GM23338 (cell line): ENCODE measurements around the gene ABCA13. TPM values are rescaled to one million over a fixed set of nuclear protein-coding genes. Genes with fewer than 3 reads are reported as not detected.

Experiments used
- ATAC-seq: fragments of 200-7000 bp; cut with Tn5 transposase; 3 replicates; pipeline ENCODE4 v1.9.1; 2020
- DNase-seq: peaks from one replicate; pipeline ENCODE4 v3.0.0-alpha.2; 2015; ENCODE audit warnings: low spot score
- H2AFZ ChIP-seq: fragments of 200-600 bp; sonication (generic); 2 replicates; pipeline ENCODE4 v1.8.0; 2016; ENCODE audit warnings: antibody characterized with exemption, mild to moderate bottlenecking, moderate library complexity
- H3F3A ChIP-seq: fragments of 200-600 bp; sonication (generic); replicated peaks from 2 replicates; pipeline ENCODE4 v1.8.0; 2017; ENCODE audit warnings: antibody characterized with exemption, mixed run types, low read depth
- H3K27ac ChIP-seq: fragments of 200-600 bp; sonication (generic); 2 replicates; pipeline ENCODE4 v1.6.1; 2016; ENCODE audit warnings: low read depth
- H3K27me3 ChIP-seq: fragments of 200-600 bp; sonication (generic); 2 replicates; pipeline ENCODE4 v1.8.0; 2016; ENCODE audit warnings: mild to moderate bottlenecking, mixed run types, moderate library complexity; ENCODE audit not compliant: insufficient read depth
- H3K36me3 ChIP-seq: fragments of 200-600 bp; sonication (generic); 2 replicates; pipeline ENCODE4 v1.8.0; 2016; ENCODE audit warnings: mild to moderate bottlenecking; ENCODE audit not compliant: insufficient read depth
- H3K4me1 ChIP-seq: fragments of 200-600 bp; sonication (generic); 2 replicates; pipeline ENCODE4 v1.8.0; 2016; ENCODE audit warnings: mild to moderate bottlenecking, moderate library complexity; ENCODE audit not compliant: insufficient read depth
- H3K4me2 ChIP-seq: fragments of 200-600 bp; sonication (generic); 2 replicates; pipeline ENCODE4 v1.7.1; 2017; ENCODE audit warnings: mixed run types
- H3K4me3 ChIP-seq: fragments of 200-600 bp; sonication (generic); 2 replicates; pipeline ENCODE4 v1.6.1; 2016; ENCODE audit warnings: mixed run types
- H3K79me2 ChIP-seq: fragments of 200-600 bp; sonication (generic); replicated peaks from 2 replicates; pipeline ENCODE4 v1.8.0; 2017; ENCODE audit warnings: mild to moderate bottlenecking; ENCODE audit not compliant: insufficient read depth
- H3K9me2 ChIP-seq: fragments of 200-600 bp; sonication (generic); 2 replicates; pipeline ENCODE4 v1.8.0; 2017; ENCODE audit not compliant: insufficient read depth
- H4K20me1 ChIP-seq: fragments of 200-600 bp; sonication (generic); replicated peaks from 2 replicates; pipeline ENCODE4 v1.8.0; 2017; ENCODE audit warnings: mild to moderate bottlenecking; ENCODE audit not compliant: insufficient read depth
- H3K27ac Mint-ChIP-seq: 2 replicates; pipeline ENCODE4 v1.8.0; 2020; ENCODE audit warnings: inconsistent platforms, mild to moderate bottlenecking, moderate library complexity, mixed read lengths
- H3K27me3 Mint-ChIP-seq: 3 replicates; pipeline ENCODE4 v1.8.0; 2022; ENCODE audit warnings: low read depth, mild to moderate bottlenecking, moderate library complexity, mixed read lengths, inconsistent platforms; ENCODE audit not compliant: insufficient read depth, poor library complexity
- H3K36me3 Mint-ChIP-seq: 3 replicates; pipeline ENCODE4 v1.8.0; 2021; ENCODE audit warnings: low read depth, mild to moderate bottlenecking, inconsistent platforms, moderate library complexity, mixed read lengths
- H3K4me1 Mint-ChIP-seq: 3 replicates; pipeline ENCODE4 v1.8.0; 2020; ENCODE audit warnings: mild to moderate bottlenecking, inconsistent platforms, mixed read lengths
- H3K4me3 Mint-ChIP-seq: 3 replicates; pipeline ENCODE4 v1.8.0; 2021; ENCODE audit warnings: moderate library complexity, mild to moderate bottlenecking, inconsistent platforms, mixed read lengths
- H3K9me3 Mint-ChIP-seq: 3 replicates; pipeline ENCODE4 v1.8.0; 2020; ENCODE audit warnings: moderate library complexity, mild to moderate bottlenecking, inconsistent platforms, mixed read lengths
- CTCF ChIP-seq, 2 experiments: fragments of 200-600 bp in 1 of 2; sonication (generic) in 1 of 2; conservative IDR thresholded peaks; 2 replicates each; pipeline versions ENCODE4 v1.5.1 to v1.6.1; 2016 to 2017; ENCODE audit warnings: antibody characterized with exemption in 2 of 2, low read depth in 2 of 2, mild to moderate bottlenecking in 2 of 2, moderate library complexity in 1 of 2
- EZH2 ChIP-seq: fragments of 200-600 bp; sonication (generic); IDR thresholded peaks from one replicate; pipeline ENCODE4 v1.8.0; 2017; ENCODE audit warnings: antibody characterized with exemption, mild to moderate bottlenecking, low read depth; ENCODE audit not compliant: unreplicated experiment
- EZH2phosphoT487 ChIP-seq: fragments of 200-600 bp; sonication (generic); IDR thresholded peaks from one replicate; pipeline ENCODE4 v1.8.1; 2018; ENCODE audit warnings: antibody characterized with exemption; ENCODE audit not compliant: unreplicated experiment
- ZNF462 ChIP-seq: fragments of 250-450 bp; sonication (Bioruptor Pico); IDR thresholded peaks from 2 replicates; pipeline ENCODE4 v1.5.0; 2020; ENCODE audit warnings: mild to moderate bottlenecking, moderate library complexity
- polyA plus RNA-seq: library from polyadenylated mRNA; unstranded; fragments of >200 nt; fragmentation: Nextera tagmentation; extraction: Ambion mirVana; gene quantifications from 2 replicates; pipeline ENCODE4 v1.2.1, GENCODE V29; 2016
- total RNA-seq: library from RNA; depleted of rRNA; stranded (reverse); fragments of >200 nt; shearing (Covaris generic); gene quantifications from 2 replicates; pipeline ENCODE4 v1.2.3, GENCODE V29; 2014

Gene ABCA13
- total and polyA plus RNA-seq, 2 experiments from 2014 or later, result 0.21 TPM; not detected in 1

GRCh38 chr7:48244864-48245271, 73.6 kb downstream of the ABCA13 start:
- no peaks in the 10 kb centered on the region for H3K27me3 Mint-ChIP-seq
- no peaks in the 10 kb centered on the region for H3K27me3 ChIP-seq
- peaks cover under 1% of the 10 kb centered on the region; the same call in 1 of the 2 replicates for H3K4me1 ChIP-seq
- no peak overlapping the region for H3K4me3 Mint-ChIP-seq
- no peak overlapping the region for H3K4me3 ChIP-seq
- no peaks in the 10 kb centered on the region; the same call in 2 of the 3 replicates for H3K36me3 Mint-ChIP-seq
- H2AFZ ChIP-seq, result no peak overlapping the region
- no peaks in the 10 kb centered on the region for H3F3A ChIP-seq
- no peak overlapping the region for H3K27ac ChIP-seq
- H3K4me2 ChIP-seq, result no peak overlapping the region
- no peak overlapping the region for H3K27ac Mint-ChIP-seq
- no peaks in the 10 kb centered on the region; the same call in 2 of the 3 replicates for H3K4me1 Mint-ChIP-seq
- DNase-seq (no peak), ATAC-seq (no peak)
- no peak for TF ChIP-seq EZH2
- no peak for TF ChIP-seq CTCF (conservative IDR thresholded peaks at IDR 0.05; ENCODE audit: low read depth in 2 of 2)
- TF ChIP-seq ZNF462 (CRISPR knock-in tag), result no peak
- TF ChIP-seq EZH2phosphoT487, result no peak
- no peaks in the 10 kb centered on the region for H3K9me3 Mint-ChIP-seq
- no peaks in the 10 kb centered on the region for H3K79me2 ChIP-seq
- no peaks in the 10 kb centered on the region for H3K36me3 ChIP-seq
- H4K20me1 ChIP-seq, result no peaks in the 10 kb centered on the region
- H3K9me2 ChIP-seq, result peaks cover 3% of the 10 kb centered on the region; the same call in 1 of the 2 replicates
